AG09309 (cell line): Measurements from ENCODE around the gene IFIT3.

Experiments used
- DNase-seq: peaks from one replicate; pipeline ENCODE4 v3.0.0-alpha.2; 2010; ENCODE audit warnings: low read depth
- H3K4me3 ChIP-seq: 2 replicates; pipeline ENCODE4 v1.5.1; 2011; ENCODE audit warnings: mild to moderate bottlenecking, low read depth, low read length, moderate library complexity; ENCODE audit not compliant: control insufficient read depth
- TF ChIP-seq, protein P1 (sequence below): IDR thresholded peaks from 2 replicates; pipeline ENCODE4 v1.5.1; 2011; ENCODE audit warnings: mild to moderate bottlenecking, low read depth, low read length, inconsistent platforms; ENCODE audit not compliant: insufficient read depth, control insufficient read depth; ENCODE audit errors: missing control alignments

Gene IFIT3

DNA sequence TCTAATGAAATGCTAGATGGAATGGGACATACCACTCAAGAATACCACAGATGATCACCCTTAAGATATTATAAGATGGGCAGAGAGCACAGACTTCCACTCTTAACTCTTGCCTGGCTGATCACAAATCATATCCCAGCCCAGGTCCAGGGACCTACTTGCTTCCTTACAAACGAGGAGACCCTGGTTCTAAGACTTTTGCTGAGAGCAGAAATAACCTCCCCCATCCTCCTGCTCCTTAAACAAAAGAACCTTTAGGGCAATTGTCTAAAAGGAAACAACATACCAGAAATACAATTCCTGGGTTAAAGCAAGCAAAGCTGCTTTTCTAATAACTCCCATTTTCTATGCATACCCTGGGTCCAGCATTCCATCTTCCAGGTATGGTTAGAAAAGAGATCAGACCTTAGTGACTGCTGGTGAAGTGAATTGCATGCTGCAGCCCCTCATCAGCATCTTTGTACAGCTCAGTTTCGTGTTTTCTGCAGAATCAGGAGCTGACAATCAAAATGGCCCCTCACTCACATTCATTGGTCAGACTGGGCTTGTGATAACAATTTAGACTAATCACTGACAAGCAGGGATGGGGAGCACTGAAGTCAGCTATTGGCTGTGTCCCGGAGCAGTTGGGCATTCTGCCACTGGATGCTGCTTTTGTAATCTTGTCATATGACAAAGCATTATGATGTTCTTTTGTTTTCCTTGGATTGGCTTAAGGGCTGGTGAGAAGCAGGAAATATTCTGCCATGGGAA lies 14.6 kb downstream of the IFIT3 start:
- H3K4me3 ChIP-seq = no peak overlapping the region
- TF ChIP-seq, protein P1, sequence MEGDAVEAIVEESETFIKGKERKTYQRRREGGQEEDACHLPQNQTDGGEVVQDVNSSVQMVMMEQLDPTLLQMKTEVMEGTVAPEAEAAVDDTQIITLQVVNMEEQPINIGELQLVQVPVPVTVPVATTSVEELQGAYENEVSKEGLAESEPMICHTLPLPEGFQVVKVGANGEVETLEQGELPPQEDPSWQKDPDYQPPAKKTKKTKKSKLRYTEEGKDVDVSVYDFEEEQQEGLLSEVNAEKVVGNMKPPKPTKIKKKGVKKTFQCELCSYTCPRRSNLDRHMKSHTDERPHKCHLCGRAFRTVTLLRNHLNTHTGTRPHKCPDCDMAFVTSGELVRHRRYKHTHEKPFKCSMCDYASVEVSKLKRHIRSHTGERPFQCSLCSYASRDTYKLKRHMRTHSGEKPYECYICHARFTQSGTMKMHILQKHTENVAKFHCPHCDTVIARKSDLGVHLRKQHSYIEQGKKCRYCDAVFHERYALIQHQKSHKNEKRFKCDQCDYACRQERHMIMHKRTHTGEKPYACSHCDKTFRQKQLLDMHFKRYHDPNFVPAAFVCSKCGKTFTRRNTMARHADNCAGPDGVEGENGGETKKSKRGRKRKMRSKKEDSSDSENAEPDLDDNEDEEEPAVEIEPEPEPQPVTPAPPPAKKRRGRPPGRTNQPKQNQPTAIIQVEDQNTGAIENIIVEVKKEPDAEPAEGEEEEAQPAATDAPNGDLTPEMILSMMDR = no peak
- no peak for DNase-seq

DNA sequence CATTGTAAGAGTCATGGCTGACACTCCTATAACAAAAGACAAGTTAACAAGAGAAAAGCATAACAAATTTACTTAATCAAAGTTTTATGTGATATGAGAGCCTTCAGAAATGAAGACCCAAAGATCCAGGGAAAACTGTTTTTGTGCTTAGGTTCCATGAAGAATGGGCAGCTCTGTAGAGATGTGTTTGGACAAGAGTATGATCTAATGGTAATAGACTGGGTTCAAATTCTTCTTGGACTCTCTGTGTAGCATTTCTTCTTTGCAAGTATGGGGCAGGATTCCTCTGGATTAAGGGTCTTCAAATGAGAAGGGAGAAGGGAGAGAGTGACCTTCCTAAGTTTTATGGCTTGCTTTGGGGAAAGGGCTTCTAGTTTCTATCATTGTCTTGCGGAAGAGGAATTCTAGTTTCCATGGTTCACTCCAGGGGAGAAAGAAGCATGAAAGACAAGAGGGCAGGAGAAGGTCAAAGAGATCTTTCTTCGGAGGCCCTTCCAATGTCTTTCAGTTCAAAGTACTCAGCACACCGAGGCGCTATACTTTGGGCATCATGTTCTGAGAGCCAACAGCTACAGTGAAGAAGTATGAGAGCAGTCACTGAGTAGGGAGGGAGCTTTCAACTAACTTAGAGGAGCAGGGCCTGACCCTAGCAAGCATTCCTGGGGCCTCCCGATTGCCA lies 15.4 kb downstream of the IFIT3 start:
- no peak overlapping the region for H3K4me3 ChIP-seq
- TF ChIP-seq, protein P1 = no peak
- no peak for DNase-seq

DNA sequence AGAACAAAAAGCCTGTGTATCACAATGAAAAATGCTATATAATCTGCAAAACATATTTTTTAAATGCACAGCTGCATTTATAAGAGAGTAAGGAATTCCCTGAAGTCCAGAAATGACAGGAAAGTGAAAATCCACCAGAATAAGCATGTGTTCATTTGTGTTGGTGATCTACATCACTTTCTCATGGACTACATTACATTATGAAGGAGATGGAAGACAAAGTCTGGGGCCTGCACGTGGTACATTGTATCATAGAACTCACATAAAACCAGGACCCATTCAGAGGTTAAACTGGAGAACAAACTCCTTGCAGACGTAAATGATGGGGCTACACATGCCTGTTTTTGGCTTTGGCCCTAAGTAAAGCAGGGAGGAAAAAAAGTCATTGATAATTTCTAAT lies 16.4 kb downstream of the IFIT3 start:
- no peak for DNase-seq
- TF ChIP-seq, protein P1 = no peak
- no peak overlapping the region for H3K4me3 ChIP-seq

DNA sequence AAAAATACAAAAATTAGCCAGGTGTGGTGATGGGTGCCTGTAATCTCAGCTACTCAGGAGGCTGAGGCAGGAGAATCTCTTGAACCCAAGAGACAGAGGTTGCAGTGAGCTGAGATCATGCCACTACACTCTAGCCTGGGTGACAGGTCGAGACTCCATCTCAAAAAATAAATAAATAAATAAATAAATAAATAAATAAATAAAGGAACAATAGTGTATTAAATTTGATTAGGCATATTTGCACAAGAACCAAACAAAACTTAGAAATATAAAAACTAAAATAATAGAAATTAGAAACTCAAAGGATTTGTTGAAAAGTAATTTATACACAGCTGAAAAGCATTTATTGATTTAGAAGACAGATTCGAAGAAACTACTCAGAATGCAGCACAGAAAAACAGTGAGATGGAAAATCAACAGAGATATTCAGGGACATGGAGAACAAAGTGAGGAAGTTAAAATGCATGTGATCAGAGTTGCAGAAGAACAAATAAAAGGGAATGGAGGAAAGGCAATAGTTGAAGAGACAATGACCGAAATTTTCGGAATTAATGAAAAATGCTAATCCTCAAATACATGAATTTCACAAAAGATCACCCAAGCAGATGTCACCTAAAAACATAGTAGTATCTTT lies 17.7 kb downstream of the IFIT3 start:
- no peak overlapping the region for H3K4me3 ChIP-seq
- TF ChIP-seq, protein P1 = no peak
- no peak for DNase-seq

DNA sequence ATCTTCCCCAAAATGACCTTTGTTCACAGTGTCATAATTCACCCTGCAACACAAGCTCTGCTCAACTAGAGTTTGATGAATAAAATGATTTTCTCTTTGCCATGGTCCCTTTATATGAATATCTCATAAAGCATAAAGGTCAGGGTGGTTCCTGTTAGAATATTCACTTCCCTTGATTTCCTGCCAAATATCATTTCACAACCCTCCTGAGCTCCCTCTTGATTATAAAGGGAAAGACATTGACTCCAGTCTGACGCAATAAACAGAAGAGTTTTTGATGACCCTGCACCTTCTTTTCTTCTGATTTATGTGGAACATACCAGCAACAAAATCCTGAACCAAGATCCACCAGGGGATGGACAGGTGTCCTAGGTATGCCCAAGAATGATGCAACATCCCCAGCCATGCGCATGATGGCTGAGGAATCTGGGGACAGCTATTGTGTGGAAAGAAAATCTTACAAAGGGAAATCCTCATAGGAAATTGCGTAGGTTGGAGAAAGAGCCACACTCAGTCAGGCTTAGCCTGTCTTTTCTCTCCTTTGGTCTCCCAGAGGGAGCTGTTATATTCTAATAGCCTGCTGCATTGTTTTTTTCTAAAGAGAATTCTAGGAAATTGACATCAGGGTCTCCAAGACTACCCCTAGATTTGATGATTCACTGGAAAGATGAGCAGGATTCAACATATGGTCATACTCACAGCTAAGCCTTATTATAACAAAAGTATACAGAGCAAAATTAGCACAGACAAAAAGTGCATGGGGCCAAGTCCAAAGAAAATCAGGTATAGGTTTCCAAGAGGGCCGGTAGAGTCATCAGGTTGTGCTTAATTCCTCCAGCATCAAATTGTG lies 18.8 kb downstream of the IFIT3 start:
- TF ChIP-seq, protein P1 = no peak
- no peak for DNase-seq
- no peak overlapping the region for H3K4me3 ChIP-seq
